Measurements from ENCODE around the gene C1RL.

C1RL gene

DNA sequence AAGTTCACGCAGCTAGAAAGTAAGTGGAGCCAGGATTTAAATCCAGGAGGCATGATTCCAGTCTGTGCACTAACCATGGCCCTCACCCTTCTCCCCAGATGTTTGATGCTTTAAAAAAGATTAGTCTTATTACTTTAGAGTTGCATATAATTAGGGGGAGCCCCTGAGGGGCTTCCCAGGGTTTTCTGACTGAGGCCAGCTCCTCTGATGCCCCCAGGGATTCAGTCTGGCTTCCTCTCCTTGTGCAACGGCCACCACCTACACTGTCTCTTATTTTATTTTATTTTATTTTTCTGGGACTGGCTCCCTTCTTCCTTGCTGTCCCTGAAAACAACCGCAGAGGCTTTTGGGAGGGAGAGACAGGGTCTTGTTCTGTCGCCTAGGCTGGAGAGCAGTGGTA is 43.8 kb upstream of the C1RL start:
- Histone ChIP-seq H3K4me2 (ENCODE audit: low read length) (no peak overlapping the region), H3K27ac (ENCODE audit: low read depth, low read length, poor library complexity, severe bottlenecking) (no peak overlapping the region)

DNA sequence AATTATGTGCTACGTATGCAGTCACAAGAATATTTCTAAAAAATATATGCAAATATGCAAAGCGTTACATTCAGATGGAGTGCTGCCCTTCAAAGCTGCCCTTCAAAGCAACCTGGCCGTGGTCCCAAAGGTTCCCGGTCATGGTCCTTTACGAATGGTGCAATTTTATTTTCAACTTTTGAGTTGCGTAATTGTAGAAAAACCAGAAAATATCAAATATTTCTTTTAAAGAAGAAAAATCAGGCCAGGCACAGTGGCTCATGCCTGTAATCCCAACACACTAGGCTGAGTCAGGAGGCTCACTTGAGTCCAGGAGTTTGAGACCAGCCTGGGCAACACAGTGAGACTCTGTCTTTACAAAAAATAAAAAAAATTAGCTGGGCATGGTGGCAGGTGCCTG is 42.5 kb upstream of the C1RL start:
- TF ChIP-seq EZH2 (IDR thresholded peaks at IDR 0.05; ENCODE audit: borderline replicate concordance, low read length) = no peak
- TF ChIP-seq, protein P1, sequence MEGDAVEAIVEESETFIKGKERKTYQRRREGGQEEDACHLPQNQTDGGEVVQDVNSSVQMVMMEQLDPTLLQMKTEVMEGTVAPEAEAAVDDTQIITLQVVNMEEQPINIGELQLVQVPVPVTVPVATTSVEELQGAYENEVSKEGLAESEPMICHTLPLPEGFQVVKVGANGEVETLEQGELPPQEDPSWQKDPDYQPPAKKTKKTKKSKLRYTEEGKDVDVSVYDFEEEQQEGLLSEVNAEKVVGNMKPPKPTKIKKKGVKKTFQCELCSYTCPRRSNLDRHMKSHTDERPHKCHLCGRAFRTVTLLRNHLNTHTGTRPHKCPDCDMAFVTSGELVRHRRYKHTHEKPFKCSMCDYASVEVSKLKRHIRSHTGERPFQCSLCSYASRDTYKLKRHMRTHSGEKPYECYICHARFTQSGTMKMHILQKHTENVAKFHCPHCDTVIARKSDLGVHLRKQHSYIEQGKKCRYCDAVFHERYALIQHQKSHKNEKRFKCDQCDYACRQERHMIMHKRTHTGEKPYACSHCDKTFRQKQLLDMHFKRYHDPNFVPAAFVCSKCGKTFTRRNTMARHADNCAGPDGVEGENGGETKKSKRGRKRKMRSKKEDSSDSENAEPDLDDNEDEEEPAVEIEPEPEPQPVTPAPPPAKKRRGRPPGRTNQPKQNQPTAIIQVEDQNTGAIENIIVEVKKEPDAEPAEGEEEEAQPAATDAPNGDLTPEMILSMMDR (IDR thresholded peaks at IDR 0.05; ENCODE audit: low read length) = no peak

More for the DNA sequence above, 43.8 kb upstream of the C1RL start:
- Histone ChIP-seq H3K4me1 (ENCODE audit: insufficient read depth, low read length, severe bottlenecking) (no peaks in the 10 kb centered on the region), H3K4me3 (ENCODE audit: low read depth, low read length, poor library complexity, severe bottlenecking) (no peak overlapping the region), H3K9me2 (ENCODE audit: low read depth, low read length) (no peaks in the 10 kb centered on the region), H4K20me1 (ENCODE audit: insufficient read depth, low read length) (no peaks in the 10 kb centered on the region), H3K9ac (ENCODE audit: low read length) (no peak overlapping the region), H3K36me3 (ENCODE audit: insufficient read depth, low read length) (no peaks in the 10 kb centered on the region), H3K79me2 (ENCODE audit: insufficient read depth, low read length) (no peaks in the 10 kb centered on the region), H2AFZ (ENCODE audit: low read length) (no peak overlapping the region), H3K27me3 (ENCODE audit: insufficient read depth, low read length) (no peaks in the 10 kb centered on the region), H3K9me3 (ENCODE audit: low read length) (no peaks in the 10 kb centered on the region), H3F3A (ENCODE audit: insufficient read depth, low read length) (no peaks in the 10 kb centered on the region)
- TF ChIP-seq, protein P1 (IDR thresholded peaks at IDR 0.05; ENCODE audit: low read length) = no peak
- TF ChIP-seq EZH2 (IDR thresholded peaks at IDR 0.05; ENCODE audit: borderline replicate concordance, low read length) = no peak

DNA sequence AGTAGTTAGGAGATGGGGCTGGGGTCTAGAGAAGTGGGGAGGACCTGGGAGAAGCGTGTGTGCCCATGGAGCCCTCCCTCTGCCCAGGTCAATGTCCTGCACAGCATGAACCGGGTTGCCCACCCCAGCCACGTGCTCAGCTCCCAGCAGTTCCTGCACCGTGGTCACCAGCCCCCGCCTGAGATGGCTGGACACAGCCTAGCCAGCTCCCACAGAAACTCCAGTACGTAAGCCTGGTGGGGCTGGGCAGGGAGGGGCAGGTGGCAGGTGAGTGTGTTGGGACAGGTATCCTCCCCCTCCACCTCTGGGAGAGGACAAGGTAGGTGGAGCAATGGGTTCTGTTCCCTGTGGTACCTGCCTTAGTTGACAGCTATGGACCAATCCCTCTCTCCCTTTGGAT is 41.8 kb upstream of the C1RL start:
- Histone ChIP-seq H3K36me3 (ENCODE audit: insufficient read depth, low read length) (no peaks in the 10 kb centered on the region), H3K27me3 (ENCODE audit: insufficient read depth, low read length) (no peaks in the 10 kb centered on the region), H3K79me2 (ENCODE audit: insufficient read depth, low read length) (no peaks in the 10 kb centered on the region), H4K20me1 (ENCODE audit: insufficient read depth, low read length) (no peaks in the 10 kb centered on the region), H3K27ac (ENCODE audit: low read depth, low read length, poor library complexity, severe bottlenecking) (no peak overlapping the region), H3K9me3 (ENCODE audit: low read length) (no peaks in the 10 kb centered on the region), H3K9ac (ENCODE audit: low read length) (no peak overlapping the region), H3K9me2 (ENCODE audit: low read depth, low read length) (no peaks in the 10 kb centered on the region), H3F3A (ENCODE audit: insufficient read depth, low read length) (no peaks in the 10 kb centered on the region), H3K4me3 (ENCODE audit: low read depth, low read length, poor library complexity, severe bottlenecking) (no peak overlapping the region), H3K4me1 (ENCODE audit: insufficient read depth, low read length, severe bottlenecking) (no peaks in the 10 kb centered on the region), H2AFZ (ENCODE audit: low read length) (no peak overlapping the region), H3K4me2 (ENCODE audit: low read length) (no peak overlapping the region)
- TF ChIP-seq, protein P1 (IDR thresholded peaks at IDR 0.05; ENCODE audit: low read length) = no peak
- TF ChIP-seq EZH2 (IDR thresholded peaks at IDR 0.05; ENCODE audit: borderline replicate concordance, low read length) = no peak

More for the DNA sequence above, 42.5 kb upstream of the C1RL start:
- H3K79me2 ChIP-seq (ENCODE audit: insufficient read depth, low read length) = no peaks in the 10 kb centered on the region
- H3K4me2 ChIP-seq (ENCODE audit: low read length) = no peak overlapping the region
- no peaks in the 10 kb centered on the region for H3K27me3 ChIP-seq (ENCODE audit: insufficient read depth, low read length)
- H3K36me3 ChIP-seq (ENCODE audit: insufficient read depth, low read length) = no peaks in the 10 kb centered on the region
- no peak overlapping the region for H3K9ac ChIP-seq (ENCODE audit: low read length)
- H3K9me3 ChIP-seq (ENCODE audit: low read length) = no peaks in the 10 kb centered on the region
- no peak overlapping the region for H3K4me3 ChIP-seq (ENCODE audit: low read depth, low read length, poor library complexity, severe bottlenecking)
- H3F3A ChIP-seq (ENCODE audit: insufficient read depth, low read length) = no peaks in the 10 kb centered on the region
- no peak overlapping the region for H3K27ac ChIP-seq (ENCODE audit: low read depth, low read length, poor library complexity, severe bottlenecking)
- no peaks in the 10 kb centered on the region for H3K4me1 ChIP-seq (ENCODE audit: insufficient read depth, low read length, severe bottlenecking)
- no peak overlapping the region for H2AFZ ChIP-seq (ENCODE audit: low read length)
- H4K20me1 ChIP-seq (ENCODE audit: insufficient read depth, low read length) = no peaks in the 10 kb centered on the region
- H3K9me2 ChIP-seq (ENCODE audit: low read depth, low read length) = no peaks in the 10 kb centered on the region
